K562 (cell line): ENCODE data around the gene MAN1B1. TPM values are rescaled to one million over a fixed set of nuclear protein-coding genes. Genes with fewer than 3 reads are reported as not detected.

ENCODE experiments used
- C11orf30 ChIP-seq: fragments of 450-650 bp; IDR thresholded peaks from 2 replicates; pipeline ENCODE4 v1.6.1; 2016; ENCODE audit warnings: low read depth, mild to moderate bottlenecking
- CBFA2T3 ChIP-seq: fragments of 450-650 bp; IDR thresholded peaks from 2 replicates; pipeline ENCODE4 v1.6.1; 2017
- CTBP1 ChIP-seq: fragments of 450-650 bp; IDR thresholded peaks from 2 replicates; pipeline ENCODE4 v1.6.1; 2016; ENCODE audit warnings: borderline replicate concordance
- E4F1 ChIP-seq: fragments of 250-450 bp; sonication (Bioruptor Pico); IDR thresholded peaks from 2 replicates; pipeline ENCODE4 v1.5.0; 2021; ENCODE audit warnings: mild to moderate bottlenecking, borderline replicate concordance
- ETV1 ChIP-seq: fragments of 450-650 bp; conservative IDR thresholded peaks from 2 replicates; pipeline ENCODE4 v1.6.1; 2016; ENCODE audit warnings: missing genetic modification characterization, control low read depth, low read depth, missing compliant biosample characterization
- GATA2 ChIP-seq: sonication (generic); formaldehyde crosslinking; IDR thresholded peaks from 2 replicates; pipeline ENCODE4 v1.4.0; 2020; ENCODE audit warnings: mild to moderate bottlenecking, missing genetic modification reagents
- GATAD2A ChIP-seq: fragments of 450-650 bp; IDR thresholded peaks from 2 replicates; pipeline ENCODE4 v1.6.1; 2017
- GTF2F1 ChIP-seq: IDR thresholded peaks from 2 replicates; pipeline ENCODE4 v1.6.1; 2011; ENCODE audit warnings: low read depth, low read length, improper control_type of control experiment
- HMG20A ChIP-seq: fragments of 450-650 bp; formaldehyde crosslinking; conservative IDR thresholded peaks from 2 replicates; pipeline ENCODE4 v1.4.0; 2020; ENCODE audit warnings: mild to moderate bottlenecking, mixed read lengths
- L3MBTL2 ChIP-seq: fragments of 450-650 bp; IDR thresholded peaks from 2 replicates; pipeline ENCODE4 v1.6.1; 2016; ENCODE audit warnings: mild to moderate bottlenecking, moderate library complexity
- MNT ChIP-seq, 2 experiments: fragments of 450-650 bp; conservative IDR thresholded peaks; 2 replicates each; pipeline ENCODE4 v1.6.1; 2017; ENCODE audit warnings: mild to moderate bottlenecking in 2 of 2, moderate library complexity in 2 of 2
- NCOA1 ChIP-seq: fragments of 450-650 bp; IDR thresholded peaks from 2 replicates; pipeline ENCODE4 v1.6.1; 2016; ENCODE audit warnings: low read depth
- RB1 ChIP-seq: fragments of 450-650 bp; IDR thresholded peaks from 2 replicates; pipeline ENCODE4 v1.6.1; 2017; ENCODE audit warnings: low read depth, mild to moderate bottlenecking
- ZBTB2 ChIP-seq: fragments of 450-650 bp; IDR thresholded peaks from 2 replicates; pipeline ENCODE4 v1.6.1; 2016; ENCODE audit warnings: antibody characterized with exemption
- ZBTB33 ChIP-seq: sonication (generic); formaldehyde crosslinking; IDR thresholded peaks from 2 replicates; pipeline ENCODE4 v1.8.1; 2023; ENCODE audit warnings: mild to moderate bottlenecking, missing genetic modification reagents
- ZC3H4 ChIP-seq: sonication (generic); formaldehyde crosslinking; IDR thresholded peaks from 2 replicates; pipeline ENCODE4 v1.9.0; 2021; ENCODE audit warnings: missing genetic modification reagents, borderline replicate concordance
- ZNF277 ChIP-seq: fragments of 250-450 bp; sonication (Bioruptor Pico); IDR thresholded peaks from 2 replicates; pipeline ENCODE4 v1.8.0; 2022; ENCODE audit warnings: inconsistent platforms, mild to moderate bottlenecking, moderate library complexity, borderline replicate concordance
- ZNF449 ChIP-seq: fragments of 250-450 bp; sonication (Bioruptor Pico); IDR thresholded peaks from 2 replicates; pipeline ENCODE4 v1.8.0; 2022; ENCODE audit warnings: moderate library complexity, mild to moderate bottlenecking, inconsistent platforms
- polyA plus RNA-seq, 8 experiments: library from polyadenylated mRNA; depleted of rRNA in 4 of 8; stranded (reverse) in 5 of 8; unstranded in 3 of 8; fragments of >200 nt; fragmentation: Nextera tagmentation in 2 of 8; fragmentation: Illumina TruSeq in 1 of 8; extraction: Ambion mirVana in 2 of 8; extraction: Trizol in 1 of 8; gene quantifications; 2 replicates each; pipeline versions ENCODE4 v1.2.1 to v1.2.3, GENCODE V29; 2011 to 2014; ENCODE audit warnings: inconsistent platforms in 1 of 8, missing spikeins in 1 of 8
- total RNA-seq, 7 experiments: library from RNA; depleted of rRNA in 6 of 7; stranded (reverse); fragments of >200 nt in 6 of 7; fragmentation: Illumina TruSeq in 2 of 7; extraction: Trizol in 2 of 7; gene quantifications; 2 replicates each; pipeline versions ENCODE4 v1.2.1 to v1.2.3, GENCODE V29; 2011 to 2021; ENCODE audit warnings: low replicate concordance in 1 of 7

Gene MAN1B1
- total and polyA plus RNA-seq, 9 of the 15 experiments (the other 6 are each of a cell fraction or from before 2014, with no cell fraction given) = 0.55 to 36.6 (median 27.3) TPM

GRCh38 chr9:137067860-137068538 lies 18.8 kb upstream of the MAN1B1 start (continued):
- TF ChIP-seq E4F1 (CRISPR knock-in tag) = no peak
- no peak for TF ChIP-seq GATA2
- no peak for TF ChIP-seq GTF2F1
- no peak for TF ChIP-seq L3MBTL2
- peak; percentile 96; the same call in 1 of the 2 replicates for TF ChIP-seq ZBTB33 (CRISPR knock-in tag)
- TF ChIP-seq GATAD2A = no peak
- TF ChIP-seq ZNF449 = no peak
- 0 out of 2 replicates have a peak, but pooled peaks have one; percentile 8 for TF ChIP-seq CBFA2T3
- no peak for TF ChIP-seq HMG20A (CRISPR knock-in tag)
- no peak for TF ChIP-seq ZNF277 (CRISPR knock-in tag)
- TF ChIP-seq ZC3H4 (CRISPR knock-in tag) = no peak
- no peak for TF ChIP-seq NCOA1
- TF ChIP-seq C11orf30 = no peak
- TF ChIP-seq CTBP1 = peak; percentile 60; the same call in 1 of the 2 replicates
- TF ChIP-seq ETV1 (tag) = no peak
- TF ChIP-seq MNT (conservative IDR thresholded peaks at IDR 0.05) = peak; percentile 33 to 47; a peak in 2 of 4 replicates
- TF ChIP-seq ZBTB2 = no peak
- TF ChIP-seq RB1 = peak; percentile 12; the same call in 1 of the 2 replicates
